Endothelial cell (in vitro differentiated cells): ENCODE results near the gene VKORC1L1. TPM values are rescaled to one million over a fixed set of nuclear protein-coding genes. Genes with fewer than 3 reads are reported as not detected.

Source experiments
- DNase-seq: peaks from one replicate; pipeline ENCODE4 v3.0.0; 2021; ENCODE audit warnings: low spot score
- H3K27ac Mint-ChIP-seq: one replicate; pipeline ENCODE4 v1.8.0; 2021; ENCODE audit warnings: mixed read lengths, inconsistent platforms; ENCODE audit not compliant: unreplicated experiment
- H3K27me3 Mint-ChIP-seq: one replicate; pipeline ENCODE4 v1.8.0; 2021; ENCODE audit warnings: mild to moderate bottlenecking, moderate library complexity, mixed read lengths, inconsistent platforms; ENCODE audit not compliant: unreplicated experiment
- H3K36me3 Mint-ChIP-seq: one replicate; pipeline ENCODE4 v1.8.0; 2021; ENCODE audit warnings: mild to moderate bottlenecking, low read depth, mixed read lengths, inconsistent platforms; ENCODE audit not compliant: unreplicated experiment
- H3K4me1 Mint-ChIP-seq: one replicate; pipeline ENCODE4 v1.8.0; 2021; ENCODE audit warnings: mild to moderate bottlenecking, mixed read lengths, inconsistent platforms; ENCODE audit not compliant: unreplicated experiment
- H3K4me3 Mint-ChIP-seq: one replicate; pipeline ENCODE4 v1.8.0; 2021; ENCODE audit warnings: mild to moderate bottlenecking, mixed read lengths, inconsistent platforms; ENCODE audit not compliant: unreplicated experiment
- H3K9me3 Mint-ChIP-seq: one replicate; pipeline ENCODE4 v1.8.0; 2021; ENCODE audit warnings: mixed read lengths, inconsistent platforms; ENCODE audit not compliant: unreplicated experiment
- total RNA-seq: library from RNA; stranded (reverse); fragmentation: NEBNext Ultra II Directional; extraction: Animal tissue kit (Norgen Biotek cat#: 25700); gene quantifications from one replicate; pipeline ENCODE4 v1.2.1, GENCODE V29; 2021; ENCODE audit not compliant: unreplicated experiment
- TF ChIP-seq, protein P1 (sequence below): fragments of 200-600 bp; sonication (generic); IDR thresholded peaks from one replicate; pipeline ENCODE4 v1.5.0; 2021; ENCODE audit warnings: antibody characterized with exemption; ENCODE audit not compliant: unreplicated experiment

The VKORC1L1 gene
- total RNA-seq, 1 donor from 2014 or later, result 22.9 TPM

DNA sequence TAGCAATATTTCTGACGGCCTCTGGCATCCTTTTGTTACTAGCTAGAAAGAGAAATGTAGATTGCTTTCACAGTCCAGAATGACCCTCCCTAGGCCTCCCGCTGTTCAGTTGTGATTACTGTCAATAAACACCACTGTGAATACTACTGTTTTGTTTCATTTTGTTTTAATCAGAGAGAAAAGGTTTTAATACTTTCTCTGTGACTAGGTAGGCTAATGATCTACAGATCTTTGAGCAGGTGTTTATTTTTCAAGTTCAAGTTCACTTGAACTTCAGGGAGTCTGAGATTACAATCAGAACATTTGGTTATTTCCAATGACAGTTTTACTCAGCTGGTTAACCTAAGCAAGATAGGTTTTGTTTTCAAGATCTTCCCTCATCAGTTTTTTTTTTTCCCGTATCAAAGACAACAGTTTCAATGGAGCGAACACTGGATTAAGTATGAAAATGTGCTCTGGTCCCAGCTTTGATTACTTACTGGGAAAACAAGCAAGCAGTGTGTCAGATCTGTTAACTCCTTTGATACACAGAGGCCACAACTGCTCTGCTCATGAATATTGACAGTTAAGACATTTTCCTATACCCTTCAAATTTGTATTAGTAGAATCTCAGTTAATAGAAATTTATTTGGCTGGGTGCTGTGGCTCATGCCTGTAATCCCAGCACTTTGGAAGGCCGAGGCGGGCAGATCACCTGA lies 34.8 kb downstream of the VKORC1L1 start:
- H3K27me3 Mint-ChIP-seq, result no peaks in the 10 kb centered on the region
- DNase-seq, result no peak
- H3K4me1 Mint-ChIP-seq, result no peaks in the 10 kb centered on the region
- TF ChIP-seq, protein P1, sequence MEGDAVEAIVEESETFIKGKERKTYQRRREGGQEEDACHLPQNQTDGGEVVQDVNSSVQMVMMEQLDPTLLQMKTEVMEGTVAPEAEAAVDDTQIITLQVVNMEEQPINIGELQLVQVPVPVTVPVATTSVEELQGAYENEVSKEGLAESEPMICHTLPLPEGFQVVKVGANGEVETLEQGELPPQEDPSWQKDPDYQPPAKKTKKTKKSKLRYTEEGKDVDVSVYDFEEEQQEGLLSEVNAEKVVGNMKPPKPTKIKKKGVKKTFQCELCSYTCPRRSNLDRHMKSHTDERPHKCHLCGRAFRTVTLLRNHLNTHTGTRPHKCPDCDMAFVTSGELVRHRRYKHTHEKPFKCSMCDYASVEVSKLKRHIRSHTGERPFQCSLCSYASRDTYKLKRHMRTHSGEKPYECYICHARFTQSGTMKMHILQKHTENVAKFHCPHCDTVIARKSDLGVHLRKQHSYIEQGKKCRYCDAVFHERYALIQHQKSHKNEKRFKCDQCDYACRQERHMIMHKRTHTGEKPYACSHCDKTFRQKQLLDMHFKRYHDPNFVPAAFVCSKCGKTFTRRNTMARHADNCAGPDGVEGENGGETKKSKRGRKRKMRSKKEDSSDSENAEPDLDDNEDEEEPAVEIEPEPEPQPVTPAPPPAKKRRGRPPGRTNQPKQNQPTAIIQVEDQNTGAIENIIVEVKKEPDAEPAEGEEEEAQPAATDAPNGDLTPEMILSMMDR, result no peak
- no peaks in the 10 kb centered on the region for H3K9me3 Mint-ChIP-seq
- H3K4me3 Mint-ChIP-seq, result no peak overlapping the region
- peaks cover 5% of the 10 kb centered on the region for H3K36me3 Mint-ChIP-seq
- no peak overlapping the region for H3K27ac Mint-ChIP-seq

GRCh38 chr7:65910237-65910636 lies 37.4 kb downstream of the VKORC1L1 start:
- Mint-ChIP-seq H3K36me3 (no peaks in the 10 kb centered on the region), H3K27ac (no peak overlapping the region), H3K27me3 (peaks cover 2% of the 10 kb centered on the region), H3K4me1 (no peaks in the 10 kb centered on the region), H3K9me3 (no peaks in the 10 kb centered on the region), H3K4me3 (no peak overlapping the region)
- no peak for DNase-seq
- TF ChIP-seq, protein P1, result no peak

- TF ChIP-seq, protein P1, result no peak
- no peak for DNase-seq
- H3K9me3 Mint-ChIP-seq, result no peaks in the 10 kb centered on the region
- peaks cover 2% of the 10 kb centered on the region for H3K27me3 Mint-ChIP-seq
- H3K4me3 Mint-ChIP-seq, result no peak overlapping the region
- H3K36me3 Mint-ChIP-seq, result no peaks in the 10 kb centered on the region
- no peak overlapping the region for H3K27ac Mint-ChIP-seq
- H3K4me1 Mint-ChIP-seq, result no peaks in the 10 kb centered on the region
Measured at GRCh38 chr7:65912237-65912636, 39.4 kb downstream of the VKORC1L1 start.

GRCh38 chr7:65915921-65916657 lies 43.2 kb downstream of the VKORC1L1 start:
- TF ChIP-seq, protein P1, result no peak
- no peak overlapping the region for H3K27ac Mint-ChIP-seq
- H3K9me3 Mint-ChIP-seq, result no peaks in the 10 kb centered on the region
- H3K36me3 Mint-ChIP-seq, result no peaks in the 10 kb centered on the region
- peaks cover 2% of the 10 kb centered on the region for H3K27me3 Mint-ChIP-seq
- no peak overlapping the region for H3K4me3 Mint-ChIP-seq
- H3K4me1 Mint-ChIP-seq, result no peaks in the 10 kb centered on the region
- no peak for DNase-seq

DNA sequence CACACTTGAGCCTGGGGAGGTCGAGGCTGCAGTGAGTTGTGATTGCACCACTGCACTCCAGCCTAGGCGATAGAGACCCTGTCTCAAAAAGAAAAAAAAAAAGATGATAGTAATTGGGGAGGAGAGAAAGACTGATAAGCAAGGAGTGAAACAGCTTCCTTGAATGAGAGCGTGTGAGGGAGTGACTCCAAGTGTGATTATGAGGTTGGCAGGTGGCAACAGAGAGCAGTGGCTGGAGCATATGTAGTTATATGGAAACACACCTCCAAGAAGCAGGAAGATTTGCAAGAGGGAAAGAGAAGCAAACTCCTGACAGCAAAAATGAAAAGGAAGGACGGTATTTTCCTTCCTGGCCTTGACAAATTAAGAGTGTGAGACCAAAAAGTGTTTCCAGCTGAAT lies 50.4 kb downstream of the VKORC1L1 start:
- no peaks in the 10 kb centered on the region for H3K9me3 Mint-ChIP-seq
- DNase-seq, result no peak
- H3K4me3 Mint-ChIP-seq, result no peak overlapping the region
- H3K27me3 Mint-ChIP-seq, result no peaks in the 10 kb centered on the region
- H3K4me1 Mint-ChIP-seq, result peaks cover 13% of the 10 kb centered on the region
- no peaks in the 10 kb centered on the region for H3K36me3 Mint-ChIP-seq
- H3K27ac Mint-ChIP-seq, result no peak overlapping the region
- TF ChIP-seq, protein P1, result no peak
